ENCODE measurements around the gene ATP13A3. TPM values are rescaled to one million over a fixed set of nuclear protein-coding genes. Genes with fewer than 3 reads are reported as not detected.

The ATP13A3 gene
- total RNA-seq, 1 experiment from 2014 or later, result 78.3 TPM

GRCh38 chr3:194355379-194355778 is 131.4 kb downstream of the ATP13A3 start (continued):
- TF ChIP-seq CTCF (IDR thresholded peaks at IDR 0.05) (no peak), ZNF425 (CRISPR knock-in tag; conservative IDR thresholded peaks at IDR 0.05) (no peak), FOXK1 (CRISPR knock-in tag; IDR thresholded peaks at IDR 0.05) (no peak), TCF7 (CRISPR knock-in tag; IDR thresholded peaks at IDR 0.05; ENCODE audit: low read depth) (no peak), ATF2 (CRISPR knock-in tag; IDR thresholded peaks at IDR 0.05; ENCODE audit: borderline replicate concordance, low read depth) (no peak), SMAD3 (CRISPR knock-in tag; IDR thresholded peaks at IDR 0.05; ENCODE audit: borderline replicate concordance) (no peak)

- ATAC-seq (no peak), DNase-seq (ENCODE audit: low spot score) (no peak)
- H3K4me3 Mint-ChIP-seq, result no peak overlapping the region
- no peak overlapping the region for H3K27ac Mint-ChIP-seq
- TF ChIP-seq KAT7 (CRISPR knock-in tag; IDR thresholded peaks at IDR 0.05; ENCODE audit: borderline replicate concordance) (no peak), ZBTB21 (CRISPR knock-in tag; IDR thresholded peaks at IDR 0.05; ENCODE audit: borderline replicate concordance) (no peak), PRRX2 (CRISPR knock-in tag; IDR thresholded peaks at IDR 0.05) (no peak), JAZF1 (CRISPR knock-in tag; IDR thresholded peaks at IDR 0.05) (no peak), ELF4 (CRISPR knock-in tag; IDR thresholded peaks at IDR 0.05; ENCODE audit: low read depth) (no peak), CTCF (IDR thresholded peaks at IDR 0.05) (no peak), TCF7 (CRISPR knock-in tag; IDR thresholded peaks at IDR 0.05; ENCODE audit: low read depth) (no peak), JUN (CRISPR knock-in tag; IDR thresholded peaks at IDR 0.05) (no peak), TP53 (CRISPR knock-in tag; IDR thresholded peaks at IDR 0.05) (no peak), IRF2 (CRISPR knock-in tag; IDR thresholded peaks at IDR 0.05; ENCODE audit: borderline replicate concordance, low read depth) (no peak), MYBL2 (CRISPR knock-in tag; IDR thresholded peaks at IDR 0.05) (no peak), ZNF138 (CRISPR knock-in tag; conservative IDR thresholded peaks at IDR 0.05) (no peak), SOX15 (CRISPR knock-in tag; IDR thresholded peaks at IDR 0.05) (no peak), ZNF396 (CRISPR knock-in tag; IDR thresholded peaks at IDR 0.05; ENCODE audit: borderline replicate concordance) (no peak)
- H3K27me3 Mint-ChIP-seq (ENCODE audit: low read depth), result no peaks in the 10 kb centered on the region; the same call in 1 of the 2 replicates
- POLR2A ChIA-PET, result no interaction called here
- no peaks in the 10 kb centered on the region for H3K36me3 Mint-ChIP-seq
- CTCF ChIA-PET, result interaction anchor here (2.9 kb wide), 1 partner anchor 11 kb away, joined by 12 read pairs; no protein-coding TSS in a partner anchor
- no peaks in the 10 kb centered on the region; the same call in 1 of the 2 replicates for H3K9me3 Mint-ChIP-seq
- peaks cover 5% of the 10 kb centered on the region for H3K4me1 Mint-ChIP-seq
These were observed 132.5 kb downstream of the ATP13A3 start for GRCh38 chr3:194354315-194354714.

Other genes starting within 250 kb of the ATP13A3 start
- 0.09 to 0.14 TPM in 2 of 3 replicates, not detected in the other for gene CPN2, start 135.7 kb downstream of the ATP13A3 start, total RNA-seq (2021)
- 0.07 to 0.11 TPM (median 0.11 TPM) in 3 replicates for gene LRRC15, start 117.3 kb downstream of the ATP13A3 start, total RNA-seq (2021)
- gene GP5, start 87.7 kb downstream of the ATP13A3 start, total RNA-seq (2021), result 0.09 to 0.16 TPM (median 0.11 TPM) in 3 replicates
- gene TMEM44, start 146.4 kb upstream of the ATP13A3 start, total RNA-seq (2021), result 13.7 to 20.8 TPM (median 19.3 TPM) in 3 replicates
- 42.9 to 45.8 TPM (median 44.1 TPM) in 3 replicates for gene LSG1, start 185.2 kb upstream of the ATP13A3 start, total RNA-seq (2021)
- 2.6 to 3.8 TPM (median 3.7 TPM) in 3 replicates for gene FAM43A, start 198.9 kb upstream of the ATP13A3 start, total RNA-seq (2021)

All from WTC11 (cell line).